Ovary (tissue), 9 donors: ENCODE data around the gene MAPK10. TPM values are rescaled to one million over a fixed set of nuclear protein-coding genes. Genes with fewer than 3 reads are reported as not detected.
"Not testable (repeated sequence)": the region's sequence is repeated elsewhere in the genome, so short reads cannot be mapped to it uniquely, and the experiment has no call there.

Source experiments
- DNase-seq, 5 donors: peaks; one replicate each; pipeline ENCODE4 v3.0.0-alpha.2; 2019 to 2020
- H3K27ac ChIP-seq, 2 donors: fragments of 200-600 bp; one replicate each; pipeline versions ENCODE4 v1.5.1 to v1.8.0; 2019 to 2022
- H3K27me3 ChIP-seq: fragments of 200-600 bp; one replicate; pipeline ENCODE4 v1.8.0; 2022
- H3K36me3 ChIP-seq: fragments of 200-600 bp; sonication (generic); one replicate; pipeline ENCODE4 v1.5.1; 2019
- H3K4me1 ChIP-seq: one replicate; pipeline ENCODE4 v1.8.1; 2013; ENCODE audit warnings: mild to moderate bottlenecking, moderate library complexity; ENCODE audit not compliant: insufficient read depth
- H3K4me3 ChIP-seq: fragments of 200-600 bp; sonication (generic); one replicate; pipeline ENCODE4 v1.5.1; 2017
- H3K9me3 ChIP-seq, 2 donors: fragments of 200-600 bp in 1 of 2; sonication (generic) in 1 of 2; one replicate each; pipeline versions ENCODE4 v1.5.1 to v1.8.1; 2013 to 2019; ENCODE audit warnings: mild to moderate bottlenecking in 1 of 2, moderate library complexity in 1 of 2
- EP300 ChIP-seq: sonication (generic); formaldehyde crosslinking; IDR thresholded peaks from one replicate; pipeline ENCODE4 v1.6.1; 2017; ENCODE audit warnings: antibody characterized with exemption
- POLR2A ChIP-seq: fragments of 450-650 bp; IDR thresholded peaks from one replicate; pipeline ENCODE4 v1.6.1; 2017; ENCODE audit warnings: antibody characterized with exemption, mild to moderate bottlenecking, moderate library complexity
- WGBS, 3 donors: extraction: QIAGEN DNeasy Blood & Tissue Kit in 1 of 3; methylation state at CpG; one replicate each; pipeline versions ENCODE4 v1.1.5 to v1.1.7; 2013 to 2017; 5-methylcytosine and 5-hydroxymethylcytosine counted together
- intact Hi-C, 4 donors: fragments of 100-400 bp; cut with DNase I; formaldehyde crosslinking; loops; one replicate each; pipeline versions ENCODE4 v1.11.0 to v1.15.1; 2022 to 2023
- polyA plus RNA-seq, 2 donors: library from polyadenylated mRNA; stranded (reverse); fragments of 200-250 nt in 1 of 2; fragments of 350-450 nt in 1 of 2; fragmentation: Illumina TruSeq in 1 of 2; extraction: RNeasy Lipid Tissue Mini Kit (QIAGEN cat#74804) in 1 of 2; gene quantifications; one replicate each; pipeline ENCODE4 v1.2.3, GENCODE V29; 2013 to 2014
- total RNA-seq, 7 donors: library from RNA; depleted of rRNA in 2 of 7; stranded (reverse); fragments of >200 nt in 2 of 7; fragmentation: NEBNext Ultra II Directional in 3 of 7; extraction: Animal tissue kit (Norgen Biotek cat#: 25700) in 3 of 7; gene quantifications; one replicate each; pipeline versions ENCODE4 v1.1.0 to v1.2.4, GENCODE V29; 2016 to 2023
- TF ChIP-seq, protein P1 (sequence below), 3 donors: fragments of 450-650 bp in 2 of 3; fragments of 200-600 bp in 1 of 3; IDR thresholded peaks; one replicate each; pipeline versions ENCODE4 v1.5.1 to v1.8.0; 2016 to 2022; ENCODE audit warnings: antibody characterized with exemption in 3 of 3, mild to moderate bottlenecking in 1 of 3
- donor health status: DM: no; HTN: no; CAD: no; lungs with moderate emphysema.
- donor health status: DM: no; HTN: no; CAD: no.
- donor health status: Bipolar disorder and iron deficiency.
- donor health status: DM: yes; HTN: yes; CAD: no.
- donor health status: DM: no; HTN: no; CAD: no.
- donor health status: DM: yes; HTN: yes; CAD: no.

The MAPK10 gene
- total and polyA plus RNA-seq, 9 donors, result 19.3 to 41.6 (median 32.4) TPM

DNA sequence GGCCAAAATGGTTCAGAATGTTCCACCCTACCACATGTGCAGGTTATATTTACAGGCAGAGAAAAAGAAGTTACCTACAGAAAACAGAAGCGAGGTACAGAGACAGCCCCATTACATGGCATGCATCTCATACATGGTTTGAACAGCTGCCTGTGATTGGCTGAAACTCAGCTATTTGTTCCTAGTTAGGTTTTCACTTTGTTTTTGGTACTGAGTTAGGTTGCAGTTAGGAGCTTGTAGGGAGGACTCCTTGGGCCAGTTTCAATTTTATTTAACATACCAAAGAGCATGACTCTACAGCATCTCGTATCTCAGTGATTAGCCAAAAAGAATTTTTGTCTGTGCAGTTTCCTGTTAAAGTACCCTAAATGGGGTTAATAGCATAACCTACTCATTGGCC, 392.0 kb downstream of the MAPK10 start:
- Histone ChIP-seq H3K36me3 (no peaks in the 10 kb centered on the region), H3K27me3 (no peaks in the 10 kb centered on the region), H3K4me1 (no peaks in the 10 kb centered on the region), H3K9me3 (no peaks in the 10 kb centered on the region), H3K27ac (no peak overlapping the region), H3K4me3 (no peak overlapping the region)
- WGBS, 3 donors, result 41 to 50% (median 47%) methylated on average over 2 of the region's 2 CpGs
- DNase-seq, result no peak
- TF ChIP-seq EP300 (no peak), POLR2A (no peak)
- TF ChIP-seq, protein P1, sequence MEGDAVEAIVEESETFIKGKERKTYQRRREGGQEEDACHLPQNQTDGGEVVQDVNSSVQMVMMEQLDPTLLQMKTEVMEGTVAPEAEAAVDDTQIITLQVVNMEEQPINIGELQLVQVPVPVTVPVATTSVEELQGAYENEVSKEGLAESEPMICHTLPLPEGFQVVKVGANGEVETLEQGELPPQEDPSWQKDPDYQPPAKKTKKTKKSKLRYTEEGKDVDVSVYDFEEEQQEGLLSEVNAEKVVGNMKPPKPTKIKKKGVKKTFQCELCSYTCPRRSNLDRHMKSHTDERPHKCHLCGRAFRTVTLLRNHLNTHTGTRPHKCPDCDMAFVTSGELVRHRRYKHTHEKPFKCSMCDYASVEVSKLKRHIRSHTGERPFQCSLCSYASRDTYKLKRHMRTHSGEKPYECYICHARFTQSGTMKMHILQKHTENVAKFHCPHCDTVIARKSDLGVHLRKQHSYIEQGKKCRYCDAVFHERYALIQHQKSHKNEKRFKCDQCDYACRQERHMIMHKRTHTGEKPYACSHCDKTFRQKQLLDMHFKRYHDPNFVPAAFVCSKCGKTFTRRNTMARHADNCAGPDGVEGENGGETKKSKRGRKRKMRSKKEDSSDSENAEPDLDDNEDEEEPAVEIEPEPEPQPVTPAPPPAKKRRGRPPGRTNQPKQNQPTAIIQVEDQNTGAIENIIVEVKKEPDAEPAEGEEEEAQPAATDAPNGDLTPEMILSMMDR (IDR thresholded peaks at IDR 0.05), result no peak
- intact Hi-C loops, result no loop called here

DNA sequence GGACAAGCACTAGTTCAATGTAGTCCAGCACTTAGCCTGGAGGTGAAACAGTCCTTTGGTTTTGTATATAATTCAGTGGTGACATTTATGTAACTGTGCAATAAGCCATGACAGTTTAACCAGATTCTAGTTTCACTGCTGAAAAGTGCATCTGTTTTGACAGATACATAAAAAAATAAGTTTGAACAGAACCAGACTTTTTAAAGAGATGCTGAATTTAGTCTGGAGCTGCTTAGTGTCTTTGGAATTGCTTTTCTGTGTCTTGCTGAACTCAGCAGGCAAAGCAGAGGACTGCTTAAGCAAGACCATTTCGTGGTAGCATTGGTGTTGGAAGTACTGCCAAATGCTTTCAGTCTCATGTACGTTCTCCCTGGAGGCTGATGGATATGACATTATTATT, 393.5 kb downstream of the MAPK10 start:
- Histone ChIP-seq H3K27ac (no peak overlapping the region), H3K36me3 (no peaks in the 10 kb centered on the region), H3K4me1 (no peaks in the 10 kb centered on the region), H3K27me3 (no peaks in the 10 kb centered on the region), H3K9me3 (no peaks in the 10 kb centered on the region), H3K4me3 (no peak overlapping the region)
- intact Hi-C loops, result no loop called here
- WGBS, 3 donors, result 28 to 44% (median 30%) methylated on average over 2 of the region's 2 CpGs
- DNase-seq, result no peak
- TF ChIP-seq, protein P1 (IDR thresholded peaks at IDR 0.05), result no peak
- TF ChIP-seq POLR2A (no peak), EP300 (no peak)

DNA sequence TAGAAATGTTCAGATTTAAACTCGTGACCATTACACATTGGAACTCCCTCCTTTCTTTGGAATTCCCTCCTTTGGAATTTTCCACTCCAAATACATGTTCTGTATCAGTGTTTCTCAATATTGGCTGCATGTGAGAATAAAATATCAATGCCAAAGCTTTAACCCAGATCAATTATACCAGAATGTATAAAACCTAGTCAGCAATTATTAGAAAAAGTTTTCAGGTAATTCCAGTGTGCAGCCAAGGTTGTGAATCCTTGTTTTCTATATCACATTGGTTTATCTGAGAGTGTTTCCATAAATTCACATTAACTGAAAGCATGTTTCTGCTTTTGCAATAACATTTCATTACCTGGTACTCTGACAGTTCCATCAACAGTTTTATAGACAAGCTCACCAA, 394.3 kb downstream of the MAPK10 start:
- H3K9me3 ChIP-seq, result no peaks in the 10 kb centered on the region
- no peak overlapping the region for H3K27ac ChIP-seq
- intact Hi-C loops, result no loop called here
- no peak overlapping the region for H3K4me3 ChIP-seq
- no peaks in the 10 kb centered on the region for H3K36me3 ChIP-seq
- 85 to 93% (median 86%) methylated on average over 1 of the region's 1 CpG for WGBS, 3 donors
- no peaks in the 10 kb centered on the region for H3K4me1 ChIP-seq
- no peak for DNase-seq
- no peaks in the 10 kb centered on the region for H3K27me3 ChIP-seq
- TF ChIP-seq, protein P1 (IDR thresholded peaks at IDR 0.05), result no peak
- TF ChIP-seq POLR2A, result no peak
- no peak for TF ChIP-seq EP300

DNA sequence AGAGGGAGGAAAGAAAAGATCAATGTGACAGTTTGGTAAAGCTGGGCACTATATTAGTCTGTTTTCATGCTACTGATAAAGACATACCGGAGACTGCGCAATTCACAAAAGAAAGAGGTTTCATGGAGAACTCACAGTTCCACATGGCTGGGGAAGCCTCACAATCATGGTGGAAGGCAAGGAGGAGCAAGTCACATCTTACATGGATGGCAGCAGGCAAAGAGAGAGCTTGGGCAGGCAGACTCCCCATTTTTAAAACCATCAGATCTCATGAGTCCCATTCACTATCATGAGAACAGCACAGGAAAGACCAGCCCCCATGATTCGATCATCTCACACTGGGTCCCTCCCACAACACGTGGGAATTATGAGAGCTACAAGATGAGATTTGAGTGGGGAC, 394.8 kb downstream of the MAPK10 start:
- H3K9me3 ChIP-seq, intact Hi-C loops, H3K4me3 ChIP-seq, H3K4me1 ChIP-seq, DNase-seq, H3K27me3 ChIP-seq, H3K27ac ChIP-seq, H3K36me3 ChIP-seq: not testable (repeated sequence)
- 95 to 98% (median 95%) methylated on average over 4 of the region's 4 CpGs for WGBS, 3 donors

DNA sequence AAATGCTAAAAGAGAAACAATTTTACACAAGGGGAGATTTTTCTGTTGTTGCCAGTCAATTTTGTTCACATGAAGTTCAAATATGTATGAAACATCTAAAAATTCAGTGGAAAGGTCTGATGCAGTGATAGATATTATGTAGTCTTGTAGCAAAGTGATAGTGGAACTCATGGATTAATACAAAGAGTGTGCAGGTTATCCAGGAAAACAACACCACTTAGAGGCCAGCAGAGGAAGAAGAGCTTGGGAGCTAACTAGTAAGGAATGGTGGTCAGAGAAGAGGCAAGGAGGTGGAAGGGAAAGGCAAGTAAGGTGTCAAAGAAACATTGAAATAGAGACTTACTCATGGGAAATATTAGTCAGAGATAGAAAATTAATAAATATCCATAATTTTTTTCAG, 395.6 kb downstream of the MAPK10 start:
- TF ChIP-seq, protein P1 (IDR thresholded peaks at IDR 0.05), result no peak
- no peak for TF ChIP-seq EP300
- no peak for TF ChIP-seq POLR2A
- Histone ChIP-seq H3K27me3 (no peaks in the 10 kb centered on the region), H3K4me3 (no peak overlapping the region), H3K9me3 (no peaks in the 10 kb centered on the region), H3K4me1 (no peaks in the 10 kb centered on the region), H3K36me3 (no peaks in the 10 kb centered on the region), H3K27ac (no peak overlapping the region)
- no peak for DNase-seq
- intact Hi-C loops, result no loop called here
